HFFc6 (cell line): Measurements from ENCODE around the gene CAMK1. TPM values are rescaled to one million over a fixed set of nuclear protein-coding genes. Genes with fewer than 3 reads are reported as not detected.

ENCODE experiments used
- DNase-seq: peaks from one replicate; pipeline ENCODE4 v3.0.0-alpha.2; 2018
- H3K27ac Mint-ChIP-seq: 2 replicates; pipeline ENCODE4 v1.8.0; 2020; ENCODE audit warnings: mild to moderate bottlenecking, mixed read lengths
- H3K27me3 Mint-ChIP-seq: 2 replicates; pipeline ENCODE4 v1.8.0; 2021; ENCODE audit warnings: mild to moderate bottlenecking, moderate library complexity, mixed read lengths; ENCODE audit not compliant: insufficient read depth
- H3K36me3 Mint-ChIP-seq: 2 replicates; pipeline ENCODE4 v1.8.0; 2021; ENCODE audit warnings: low read depth, mixed read lengths
- H3K4me1 Mint-ChIP-seq: 2 replicates; pipeline ENCODE4 v1.8.0; 2020; ENCODE audit warnings: low read depth, mixed read lengths
- H3K4me3 Mint-ChIP-seq: 2 replicates; pipeline ENCODE4 v1.8.0; 2020; ENCODE audit warnings: mild to moderate bottlenecking, moderate library complexity, mixed read lengths
- H3K9me3 Mint-ChIP-seq: 2 replicates; pipeline ENCODE4 v1.8.0; 2020; ENCODE audit warnings: mild to moderate bottlenecking, mixed read lengths
- CTCF ChIP-seq: fragments of 200-600 bp; sonication (generic); IDR thresholded peaks from 2 replicates; pipeline ENCODE4 v1.5.0; 2021; ENCODE audit warnings: antibody characterized with exemption, mild to moderate bottlenecking
- total RNA-seq, 6 experiments: library from RNA; stranded (reverse); fragmentation: NEBNext Ultra II Directional; extraction: Animal tissue kit (Norgen Biotek cat#: 25700); gene quantifications; 2 replicates in 1 of 6; 3 replicates in 5 of 6; pipeline ENCODE4 v1.2.3, GENCODE V29; 2021

Gene CAMK1
- total RNA-seq, 6 experiments from 2014 or later, result 22.1 to 33.0 (median 28.8) TPM

GRCh38 chr3:9729419-9729818 lies 40.3 kb downstream of the CAMK1 start:
- Mint-ChIP-seq H3K27ac (no peak overlapping the region), H3K36me3 (no peaks in the 10 kb centered on the region), H3K4me3 (no peak overlapping the region), H3K27me3 (peaks cover 6% of the 10 kb centered on the region), H3K4me1 (peaks cover 44% of the 10 kb centered on the region), H3K9me3 (no peaks in the 10 kb centered on the region)
- no peak for DNase-seq
- TF ChIP-seq CTCF, result no peak

- DNase-seq, result no peak
- H3K4me1 Mint-ChIP-seq, result peaks cover 32% of the 10 kb centered on the region
- no peaks in the 10 kb centered on the region for H3K9me3 Mint-ChIP-seq
- no peak overlapping the region for H3K27ac Mint-ChIP-seq
- H3K27me3 Mint-ChIP-seq, result peaks cover 9% of the 10 kb centered on the region
- H3K36me3 Mint-ChIP-seq, result no peaks in the 10 kb centered on the region
- H3K4me3 Mint-ChIP-seq, result no peak overlapping the region
- TF ChIP-seq CTCF, result no peak
Observed at GRCh38 chr3:9727743-9728142, 42.0 kb downstream of the CAMK1 start.

- H3K4me3 Mint-ChIP-seq, result no peak overlapping the region
- H3K9me3 Mint-ChIP-seq, result no peaks in the 10 kb centered on the region
- DNase-seq, result no peak
- H3K36me3 Mint-ChIP-seq, result no peaks in the 10 kb centered on the region
- peaks cover 26% of the 10 kb centered on the region for H3K4me1 Mint-ChIP-seq
- peaks cover 9% of the 10 kb centered on the region for H3K27me3 Mint-ChIP-seq
- no peak overlapping the region for H3K27ac Mint-ChIP-seq
- peak; percentile 73 for TF ChIP-seq CTCF
Observed at GRCh38 chr3:9727041-9727595, 42.6 kb downstream of the CAMK1 start.

- Mint-ChIP-seq H3K9me3 (no peaks in the 10 kb centered on the region), H3K36me3 (no peaks in the 10 kb centered on the region), H3K4me1 (peaks cover 30% of the 10 kb centered on the region), H3K27me3 (peaks cover 13% of the 10 kb centered on the region), H3K27ac (no peak overlapping the region), H3K4me3 (no peak overlapping the region)
- no peak for DNase-seq
- TF ChIP-seq CTCF, result no peak
Observed at GRCh38 chr3:9725775-9726515, 43.8 kb downstream of the CAMK1 start.

GRCh38 chr3:9721700-9722060 lies 48.1 kb downstream of the CAMK1 start:
- H3K9me3 Mint-ChIP-seq, result no peaks in the 10 kb centered on the region
- DNase-seq, result no peak
- H3K36me3 Mint-ChIP-seq, result no peaks in the 10 kb centered on the region
- H3K27ac Mint-ChIP-seq, result no peak overlapping the region
- no peak overlapping the region for H3K4me3 Mint-ChIP-seq
- H3K27me3 Mint-ChIP-seq, result peaks cover 20% of the 10 kb centered on the region
- peaks cover 9% of the 10 kb centered on the region; the same call in 1 of the 2 replicates for H3K4me1 Mint-ChIP-seq
- TF ChIP-seq CTCF, result no peak
